ENCODE measurements around the gene ADTRP. TPM values are rescaled to one million over a fixed set of nuclear protein-coding genes. Genes with fewer than 3 reads are reported as not detected.

Gene ADTRP
- total and polyA plus RNA-seq, 2 of the 13 experiments (the other 11 are each of a cell fraction or from before 2014, with no cell fraction given): not detected

DNA sequence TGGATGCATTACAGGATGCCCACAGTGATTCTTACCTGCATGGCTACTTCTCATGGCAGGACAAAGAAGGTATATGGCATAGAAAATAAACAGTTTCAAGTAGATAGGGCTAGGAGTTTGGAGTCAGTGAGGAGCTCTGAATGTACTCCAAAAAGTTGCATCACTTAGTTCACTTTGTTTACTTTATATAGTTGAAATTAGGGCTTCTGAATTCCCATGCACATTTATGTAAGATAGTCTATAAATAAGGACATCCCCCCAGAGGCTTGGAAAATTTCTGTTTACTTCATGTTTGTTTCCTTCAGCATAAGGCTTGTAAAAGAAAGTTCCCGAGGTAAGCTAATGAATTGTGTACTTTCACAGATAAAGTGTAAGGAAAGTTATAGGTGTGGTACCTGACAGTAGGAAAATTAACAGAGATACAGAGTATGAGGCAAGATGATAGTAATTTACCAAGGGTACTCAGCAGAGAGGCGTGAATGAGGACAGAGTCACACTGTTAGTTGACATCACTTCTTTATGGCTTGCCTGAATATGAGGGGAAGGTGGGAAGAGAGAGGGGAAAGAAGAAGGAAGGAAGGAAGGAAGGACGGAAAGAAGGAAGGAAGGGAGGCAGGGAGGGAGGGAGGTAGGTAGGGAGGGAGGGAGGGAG lies 51.1 kb downstream of the ADTRP start:
- H3K9me3 ChIP-seq (ENCODE audit: low read length): no peaks in the 10 kb centered on the region
- H3K4me3 ChIP-seq (replicated peaks in 1 of 3; ENCODE audit: insufficient read depth in 1 of 3, low read depth in 2 of 3, low read length in 3 of 3): no peak overlapping the region
- peaks cover 0 to 16% of the 10 kb centered on the region in 2 experiments; a peak in 1 of 5 replicates for H3K27me3 ChIP-seq (ENCODE audit: control insufficient read depth in 1 of 2, insufficient read depth in 2 of 2, low read length in 2 of 2)
- WGBS (ENCODE audit: low lambda C conversion rate): 12% methylated on average over 3 of the region's 3 CpGs
- no peak overlapping the region for H3K4me2 ChIP-seq (ENCODE audit: low read depth, low read length)
- H3K4me1 ChIP-seq (ENCODE audit: insufficient read depth, low read length): peaks cover 13% of the 10 kb centered on the region
- FAIRE-seq (no peak), ATAC-seq (no peak), DNase-seq (ENCODE audit: low spot score) (no peak)
- no peak overlapping the region for H3K9ac ChIP-seq (ENCODE audit: insufficient read depth, low read depth, low read length)
- no peak overlapping the region for H2AFZ ChIP-seq (ENCODE audit: low read length)
- H3K36me3 ChIP-seq (replicated peaks in 1 of 2; ENCODE audit: control insufficient read depth in 1 of 2, insufficient read depth in 2 of 2, low read length in 2 of 2): no peaks in the 10 kb centered on the region
- ChIA-PET POLR2A (no interaction called here), CTCF (ENCODE audit: low intra/inter-chr PET ratio, low total read pairs) (no interaction called here)
- no peaks in the 10 kb centered on the region for H4K20me1 ChIP-seq (ENCODE audit: insufficient read depth, low read length)
- H3K27ac ChIP-seq (ENCODE audit: extremely low read length, insufficient read depth, low read length): no peak overlapping the region
- in situ Hi-C loops (cut with HindIII; ENCODE audit: extremely low pct_ligation_motif_present, low pct_unique_long_range_greater_than_20kb) (no loop called here), intact Hi-C loops (cut with micrococcal nuclease; ENCODE audit: unreplicated experiment) (no loop called here)
- no TSS peak for BruUV-seq (replicated peaks)
- no peak for TF ChIP-seq MYC (CRISPR knock-in tag; IDR thresholded peaks at IDR 0.05; ENCODE audit: borderline replicate concordance)
- TF ChIP-seq, protein P1, sequence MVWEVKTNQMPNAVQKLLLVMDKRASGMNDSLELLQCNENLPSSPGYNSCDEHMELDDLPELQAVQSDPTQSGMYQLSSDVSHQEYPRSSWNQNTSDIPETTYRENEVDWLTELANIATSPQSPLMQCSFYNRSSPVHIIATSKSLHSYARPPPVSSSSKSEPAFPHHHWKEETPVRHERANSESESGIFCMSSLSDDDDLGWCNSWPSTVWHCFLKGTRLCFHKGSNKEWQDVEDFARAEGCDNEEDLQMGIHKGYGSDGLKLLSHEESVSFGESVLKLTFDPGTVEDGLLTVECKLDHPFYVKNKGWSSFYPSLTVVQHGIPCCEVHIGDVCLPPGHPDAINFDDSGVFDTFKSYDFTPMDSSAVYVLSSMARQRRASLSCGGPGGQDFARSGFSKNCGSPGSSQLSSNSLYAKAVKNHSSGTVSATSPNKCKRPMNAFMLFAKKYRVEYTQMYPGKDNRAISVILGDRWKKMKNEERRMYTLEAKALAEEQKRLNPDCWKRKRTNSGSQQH (CRISPR knock-in tag; IDR thresholded peaks at IDR 0.05; ENCODE audit: low read depth): no peak
- no peak for TF ChIP-seq SNAPC5 (CRISPR knock-in tag; IDR thresholded peaks at IDR 0.05; ENCODE audit: borderline replicate concordance)
- no peaks in the 10 kb centered on the region for H3K79me2 ChIP-seq (ENCODE audit: insufficient read depth, low read length)

- ATAC-seq (no peak), FAIRE-seq (no peak), DNase-seq (ENCODE audit: low spot score) (no peak)
- CTCF ChIA-PET (ENCODE audit: low intra/inter-chr PET ratio, low total read pairs): no interaction called here
- no peak overlapping the region for H3K4me3 ChIP-seq (replicated peaks in 1 of 3; ENCODE audit: insufficient read depth in 1 of 3, low read depth in 2 of 3, low read length in 3 of 3)
- H3K27ac ChIP-seq (ENCODE audit: extremely low read length, insufficient read depth, low read length): no peak overlapping the region
- H3K36me3 ChIP-seq (replicated peaks in 1 of 2; ENCODE audit: control insufficient read depth in 1 of 2, insufficient read depth in 2 of 2, low read length in 2 of 2): no peaks in the 10 kb centered on the region
- H3K27me3 ChIP-seq (ENCODE audit: control insufficient read depth in 1 of 2, insufficient read depth in 2 of 2, low read length in 2 of 2): 0 out of 5 replicates have a peak, but pooled peaks cover 0 to 9% of the 10 kb centered on the region in 2 experiments
- H2AFZ ChIP-seq (ENCODE audit: low read length): no peak overlapping the region
- in situ Hi-C loops (cut with HindIII; ENCODE audit: extremely low pct_ligation_motif_present, low pct_unique_long_range_greater_than_20kb): no loop called here
- 61% methylated on average over 4 of the region's 4 CpGs for WGBS (ENCODE audit: low lambda C conversion rate)
- no peaks in the 10 kb centered on the region for H3K9me3 ChIP-seq (ENCODE audit: low read length)
- BruUV-seq (replicated peaks): no TSS peak
- H3K79me2 ChIP-seq (ENCODE audit: insufficient read depth, low read length): no peaks in the 10 kb centered on the region
- H3K4me1 ChIP-seq (ENCODE audit: insufficient read depth, low read length): no peaks in the 10 kb centered on the region
- no peak overlapping the region for H3K4me2 ChIP-seq (ENCODE audit: low read depth, low read length)
- H4K20me1 ChIP-seq (ENCODE audit: insufficient read depth, low read length): no peaks in the 10 kb centered on the region
- H3K9ac ChIP-seq (ENCODE audit: insufficient read depth, low read depth, low read length): no peak overlapping the region
- intact Hi-C loops (cut with micrococcal nuclease; ENCODE audit: unreplicated experiment): no loop called here
- POLR2A ChIA-PET: no interaction called here
- TF ChIP-seq, protein P2, sequence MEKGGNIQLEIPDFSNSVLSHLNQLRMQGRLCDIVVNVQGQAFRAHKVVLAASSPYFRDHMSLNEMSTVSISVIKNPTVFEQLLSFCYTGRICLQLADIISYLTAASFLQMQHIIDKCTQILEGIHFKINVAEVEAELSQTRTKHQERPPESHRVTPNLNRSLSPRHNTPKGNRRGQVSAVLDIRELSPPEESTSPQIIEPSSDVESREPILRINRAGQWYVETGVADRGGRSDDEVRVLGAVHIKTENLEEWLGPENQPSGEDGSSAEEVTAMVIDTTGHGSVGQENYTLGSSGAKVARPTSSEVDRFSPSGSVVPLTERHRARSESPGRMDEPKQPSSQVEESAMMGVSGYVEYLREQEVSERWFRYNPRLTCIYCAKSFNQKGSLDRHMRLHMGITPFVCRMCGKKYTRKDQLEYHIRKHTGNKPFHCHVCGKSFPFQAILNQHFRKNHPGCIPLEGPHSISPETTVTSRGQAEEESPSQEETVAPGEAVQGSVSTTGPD (CRISPR knock-in tag; IDR thresholded peaks at IDR 0.05): no peak
- TF ChIP-seq RFXANK (CRISPR knock-in tag; IDR thresholded peaks at IDR 0.05) (no peak), ZNF720 (CRISPR knock-in tag; IDR thresholded peaks at IDR 0.05) (no peak), BORCS8-MEF2B (CRISPR knock-in tag; IDR thresholded peaks at IDR 0.05) (no peak), ZNF44 (CRISPR knock-in tag; IDR thresholded peaks at IDR 0.05) (no peak), MEIS1 (CRISPR knock-in tag; IDR thresholded peaks at IDR 0.05; ENCODE audit: borderline replicate concordance) (no peak), ZFP36L1 (CRISPR knock-in tag; IDR thresholded peaks at IDR 0.05) (no peak)
- TF ChIP-seq, protein P3, sequence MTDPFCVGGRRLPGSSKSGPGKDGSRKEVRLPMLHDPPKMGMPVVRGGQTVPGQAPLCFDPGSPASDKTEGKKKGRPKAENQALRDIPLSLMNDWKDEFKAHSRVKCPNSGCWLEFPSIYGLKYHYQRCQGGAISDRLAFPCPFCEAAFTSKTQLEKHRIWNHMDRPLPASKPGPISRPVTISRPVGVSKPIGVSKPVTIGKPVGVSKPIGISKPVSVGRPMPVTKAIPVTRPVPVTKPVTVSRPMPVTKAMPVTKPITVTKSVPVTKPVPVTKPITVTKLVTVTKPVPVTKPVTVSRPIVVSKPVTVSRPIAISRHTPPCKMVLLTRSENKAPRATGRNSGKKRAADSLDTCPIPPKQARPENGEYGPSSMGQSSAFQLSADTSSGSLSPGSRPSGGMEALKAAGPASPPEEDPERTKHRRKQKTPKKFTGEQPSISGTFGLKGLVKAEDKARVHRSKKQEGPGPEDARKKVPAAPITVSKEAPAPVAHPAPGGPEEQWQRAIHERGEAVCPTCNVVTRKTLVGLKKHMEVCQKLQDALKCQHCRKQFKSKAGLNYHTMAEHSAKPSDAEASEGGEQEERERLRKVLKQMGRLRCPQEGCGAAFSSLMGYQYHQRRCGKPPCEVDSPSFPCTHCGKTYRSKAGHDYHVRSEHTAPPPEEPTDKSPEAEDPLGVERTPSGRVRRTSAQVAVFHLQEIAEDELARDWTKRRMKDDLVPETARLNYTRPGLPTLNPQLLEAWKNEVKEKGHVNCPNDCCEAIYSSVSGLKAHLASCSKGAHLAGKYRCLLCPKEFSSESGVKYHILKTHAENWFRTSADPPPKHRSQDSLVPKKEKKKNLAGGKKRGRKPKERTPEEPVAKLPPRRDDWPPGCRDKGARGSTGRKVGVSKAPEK (CRISPR knock-in tag; IDR thresholded peaks at IDR 0.05; ENCODE audit: borderline replicate concordance): no peak
- TF ChIP-seq, protein P4, sequence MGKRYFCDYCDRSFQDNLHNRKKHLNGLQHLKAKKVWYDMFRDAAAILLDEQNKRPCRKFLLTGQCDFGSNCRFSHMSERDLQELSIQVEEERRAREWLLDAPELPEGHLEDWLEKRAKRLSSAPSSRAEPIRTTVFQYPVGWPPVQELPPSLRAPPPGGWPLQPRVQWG (CRISPR knock-in tag; IDR thresholded peaks at IDR 0.05; ENCODE audit: borderline replicate concordance, low read depth): no peak
Measured at GRCh38 chr6:11724286-11724685, 54.3 kb downstream of the ADTRP start.

Data from HepG2 (cell line).